K562 (cell line): ENCODE data around the gene DNAAF9. TPM values are rescaled to one million over a fixed set of nuclear protein-coding genes. Genes with fewer than 3 reads are reported as not detected.

Experiments used
- ATF1 ChIP-seq, 2 experiments: fragments of 450-650 bp in 1 of 2; IDR thresholded peaks; 2 replicates each; pipeline ENCODE4 v1.6.1; 2016; ENCODE audit warnings: missing compliant biosample characterization in 1 of 2, missing genetic modification characterization in 1 of 2
- CBX5 ChIP-seq: IDR thresholded peaks from 2 replicates; pipeline ENCODE4 v1.6.1; 2014; ENCODE audit warnings: low read depth, borderline replicate concordance
- CCNT2 ChIP-seq: IDR thresholded peaks from 2 replicates; pipeline ENCODE4 v1.6.1; 2011; ENCODE audit warnings: borderline replicate concordance, low read depth, mild to moderate bottlenecking, moderate library complexity, mixed read lengths, low read length; ENCODE audit not compliant: insufficient read length; ENCODE audit errors: extremely low read depth
- CREBBP ChIP-seq: IDR thresholded peaks from one replicate; pipeline ENCODE4 v1.6.1; 2012; ENCODE audit warnings: low read depth, mild to moderate bottlenecking, control low read depth, inconsistent platforms, low read length
- CTCF ChIP-seq, 3 experiments: IDR thresholded peaks in 2 of 3; conservative IDR thresholded peaks in 1 of 3; 2 replicates each; pipeline ENCODE4 v1.5.1; 2011 to 2012; ENCODE audit warnings: low read length in 3 of 3, mild to moderate bottlenecking in 3 of 3, control low read depth in 2 of 3, improper control_type of control experiment in 1 of 3, inconsistent platforms in 1 of 3, low read depth in 1 of 3, mixed read lengths in 1 of 3, moderate library complexity in 1 of 3; ENCODE audit not compliant: insufficient read depth in 2 of 3
- EWSR1 ChIP-seq: fragments of 450-650 bp; IDR thresholded peaks from 2 replicates; pipeline ENCODE4 v1.6.1; 2018; ENCODE audit warnings: borderline replicate concordance, mild to moderate bottlenecking, low read depth, moderate library complexity; ENCODE audit not compliant: partially characterized antibody
- HDAC2 ChIP-seq: fragments of 450-650 bp; IDR thresholded peaks from 2 replicates; pipeline ENCODE4 v1.6.1; 2016; ENCODE audit warnings: mild to moderate bottlenecking
- HMG20A ChIP-seq: fragments of 450-650 bp; formaldehyde crosslinking; conservative IDR thresholded peaks from 2 replicates; pipeline ENCODE4 v1.4.0; 2020; ENCODE audit warnings: mild to moderate bottlenecking, mixed read lengths
- KDM5B ChIP-seq: fragments of 200-600 bp; sonication (generic); IDR thresholded peaks from 2 replicates; pipeline ENCODE4 v1.6.1; 2012; ENCODE audit warnings: low read depth, mild to moderate bottlenecking, moderate library complexity, low read length, control low read depth, inconsistent platforms; ENCODE audit not compliant: insufficient replicate concordance
- NCOA2 ChIP-seq, 2 experiments: fragments of 450-650 bp; IDR thresholded peaks; 2 replicates each; pipeline ENCODE4 v1.6.1; 2018; ENCODE audit warnings: mild to moderate bottlenecking in 2 of 2, moderate library complexity in 1 of 2; ENCODE audit not compliant: partially characterized antibody in 2 of 2
- NCOA6 ChIP-seq: fragments of 450-650 bp; IDR thresholded peaks from 2 replicates; pipeline ENCODE4 v1.6.1; 2017; ENCODE audit warnings: mild to moderate bottlenecking
- PRDM10 ChIP-seq: fragments of 450-650 bp; IDR thresholded peaks from 2 replicates; pipeline ENCODE4 v1.6.1; 2018; ENCODE audit not compliant: partially characterized antibody
- RBM22 ChIP-seq: fragments of 200-400 bp; formaldehyde crosslinking; IDR thresholded peaks from 2 replicates; pipeline ENCODE4 v1.6.1; 2018; ENCODE audit warnings: low read length, low read depth; ENCODE audit not compliant: poor library complexity, severe bottlenecking
- SP2 ChIP-seq: IDR thresholded peaks from 2 replicates; pipeline ENCODE4 v1.6.1; 2011; ENCODE audit warnings: mild to moderate bottlenecking, low read depth, low read length, moderate library complexity; ENCODE audit not compliant: poor library complexity, severe bottlenecking; ENCODE audit errors: extremely low read depth
- TEAD2 ChIP-seq: fragments of 450-650 bp; IDR thresholded peaks from 2 replicates; pipeline ENCODE4 v1.6.1; 2016; ENCODE audit warnings: missing genetic modification characterization, control low read depth, missing compliant biosample characterization
- TFAP4 ChIP-seq: sonication (generic); formaldehyde crosslinking; IDR thresholded peaks from 2 replicates; pipeline ENCODE4 v1.8.0; 2022; ENCODE audit warnings: missing genetic modification reagents, mild to moderate bottlenecking, moderate library complexity, borderline replicate concordance
- ZFX ChIP-seq: sonication (generic); formaldehyde crosslinking; IDR thresholded peaks from 2 replicates; pipeline ENCODE4 v1.8.0; 2022; ENCODE audit warnings: mild to moderate bottlenecking, missing genetic modification reagents, moderate library complexity
- ZNF589 ChIP-seq: fragments of 200-800 bp; sonication (Bioruptor generic); IDR thresholded peaks from 2 replicates; pipeline ENCODE4 v1.6.1; 2016; ENCODE audit warnings: low read depth, missing genetic modification characterization, missing compliant biosample characterization
- ZSCAN32 ChIP-seq: fragments of 450-650 bp; formaldehyde crosslinking; IDR thresholded peaks from 2 replicates; pipeline ENCODE4 v1.4.0; 2020; ENCODE audit warnings: mild to moderate bottlenecking, moderate library complexity
- polyA plus RNA-seq, 8 experiments: library from polyadenylated mRNA; depleted of rRNA in 4 of 8; stranded (reverse) in 5 of 8; unstranded in 3 of 8; fragments of >200 nt; fragmentation: Nextera tagmentation in 2 of 8; fragmentation: Illumina TruSeq in 1 of 8; extraction: Ambion mirVana in 2 of 8; extraction: Trizol in 1 of 8; gene quantifications; 2 replicates each; pipeline versions ENCODE4 v1.2.1 to v1.2.3, GENCODE V29; 2011 to 2014; ENCODE audit warnings: inconsistent platforms in 1 of 8, missing spikeins in 1 of 8
- total RNA-seq, 7 experiments: library from RNA; depleted of rRNA in 6 of 7; stranded (reverse); fragments of >200 nt in 6 of 7; fragmentation: Illumina TruSeq in 2 of 7; extraction: Trizol in 2 of 7; gene quantifications; 2 replicates each; pipeline versions ENCODE4 v1.2.1 to v1.2.3, GENCODE V29; 2011 to 2021; ENCODE audit warnings: low replicate concordance in 1 of 7

DNAAF9 gene
- total and polyA plus RNA-seq, 9 of the 15 experiments (the other 6 are each of a cell fraction or from before 2014, with no cell fraction given): 0.42 to 2.9 (median 1.9) TPM

- TF ChIP-seq PRDM10 (no peak), RBM22 (no peak), ATF1 (CRISPR knock-in tag; IDR thresholded peaks at IDR 0.05) (no peak), ATF1 (tag; IDR thresholded peaks at IDR 0.05) (no peak), SP2 (no peak), CBX5 (no peak), NCOA2 (IDR thresholded peaks at IDR 0.05; ENCODE audit: partially characterized antibody in 2 of 2) (no peak), TEAD2 (tag) (no peak), CTCF (IDR thresholded peaks at IDR 0.05 in 2 of 3, conservative IDR thresholded peaks at IDR 0.05 in 1 of 3; ENCODE audit: insufficient read depth in 2 of 3, low read depth in 1 of 3, low read length in 3 of 3) (peak in 2 of 3 experiments; percentile 4 to 18; a peak in 1 of 6 replicates), HDAC2 (peak; percentile 59; the same call in 1 of the 2 replicates), KDM5B (no peak), ZSCAN32 (no peak), ZFX (CRISPR knock-in tag) (no peak), CREBBP (no peak), HMG20A (no peak), NCOA6 (no peak), TFAP4 (CRISPR knock-in tag) (no peak), EWSR1 (no peak), ZNF589 (CRISPR knock-in tag) (peak; percentile 36; the same call in 1 of the 2 replicates), CCNT2 (no peak)
Measured at GRCh38 chr20:3446779-3447178, 39.3 kb upstream of the DNAAF9 start (continued).
